OCI-LY1 (cell line): ENCODE measurements around the gene COL23A1.
"Not testable (repeated sequence)": the region's sequence is repeated elsewhere in the genome, so short reads cannot be mapped to it uniquely, and the experiment has no call there.

Experiments
- H2AFZ ChIP-seq: fragments of 200-600 bp; sonication (generic), shearing (Covaris generic); 2 replicates; pipeline ENCODE4 v1.6.0; 2014; ENCODE audit warnings: antibody characterized with exemption, mild to moderate bottlenecking, low read length
- H3F3A ChIP-seq: fragments of 200-600 bp; sonication (generic), shearing (Covaris generic); 2 replicates; pipeline ENCODE4 v1.6.0; 2014; ENCODE audit warnings: mild to moderate bottlenecking, antibody characterized with exemption, low read length, moderate library complexity; ENCODE audit not compliant: insufficient read depth
- H3K27ac ChIP-seq: fragments of 200-600 bp; sonication (generic); 2 replicates; pipeline ENCODE4 v1.5.1; 2014; ENCODE audit warnings: low read length, mixed run types, mild to moderate bottlenecking, low read depth; ENCODE audit not compliant: poor library complexity, severe bottlenecking
- H3K27me3 ChIP-seq: fragments of 200-600 bp; sonication (generic); 2 replicates; pipeline ENCODE4 v1.6.0; 2014; ENCODE audit warnings: antibody characterized with exemption, mild to moderate bottlenecking, low read length, moderate library complexity; ENCODE audit not compliant: insufficient read depth
- H3K36me3 ChIP-seq: fragments of 200-600 bp; sonication (generic); 2 replicates; pipeline ENCODE4 v1.6.1; 2014; ENCODE audit warnings: mild to moderate bottlenecking, antibody characterized with exemption, low read length, moderate library complexity, mixed read lengths; ENCODE audit not compliant: insufficient read depth
- H3K4me1 ChIP-seq: fragments of 200-600 bp; sonication (generic); 2 replicates; pipeline ENCODE4 v1.5.1; 2014; ENCODE audit warnings: mild to moderate bottlenecking, low read length, moderate library complexity; ENCODE audit not compliant: insufficient read depth, severe bottlenecking
- H3K4me2 ChIP-seq: fragments of 200-600 bp; sonication (generic), shearing (Covaris generic); 2 replicates; pipeline ENCODE4 v1.6.1; 2014; ENCODE audit warnings: low read length
- H3K4me3 ChIP-seq: fragments of 200-600 bp; sonication (generic); 2 replicates; pipeline ENCODE4 v1.5.1; 2014; ENCODE audit warnings: low read length, low read depth, mild to moderate bottlenecking, mixed read lengths; ENCODE audit not compliant: poor library complexity, severe bottlenecking
- H3K79me2 ChIP-seq: fragments of 200-600 bp; shearing (Covaris generic); 2 replicates; pipeline ENCODE4 v1.6.1; 2016; ENCODE audit warnings: mixed run types, low read length, mixed read lengths; ENCODE audit not compliant: insufficient read depth
- H3K9ac ChIP-seq: fragments of 200-600 bp; sonication (generic), shearing (Covaris generic); 2 replicates; pipeline ENCODE4 v1.6.1; 2014; ENCODE audit warnings: mild to moderate bottlenecking, low read length, mixed read lengths
- H3K9me2 ChIP-seq: fragments of 200-600 bp; sonication (generic), shearing (Covaris generic); 2 replicates; pipeline ENCODE4 v1.6.1; 2014; ENCODE audit warnings: low read depth, mild to moderate bottlenecking, low read length, mixed read lengths
- H3K9me3 ChIP-seq: fragments of 200-600 bp; shearing (Covaris generic); 2 replicates; pipeline ENCODE4 v1.6.1; 2014; ENCODE audit warnings: low read length, mixed read lengths
- H4K20me1 ChIP-seq: fragments of 200-600 bp; sonication (generic), shearing (Covaris generic); 2 replicates; pipeline ENCODE4 v1.6.0; 2016; ENCODE audit warnings: mild to moderate bottlenecking, low read length; ENCODE audit not compliant: insufficient read depth
- EZH2 ChIP-seq: fragments of 200-600 bp; sonication (generic), shearing (Covaris generic); IDR thresholded peaks from 2 replicates; pipeline ENCODE4 v1.8.0; 2017; ENCODE audit warnings: borderline replicate concordance, mixed run types, mild to moderate bottlenecking, antibody characterized with exemption, low read length, moderate library complexity, mixed read lengths
- TF ChIP-seq, protein P1 (sequence below): fragments of 200-600 bp; sonication (generic), shearing (Covaris generic); IDR thresholded peaks from 2 replicates; pipeline ENCODE4 v1.5.1; 2017; ENCODE audit warnings: mild to moderate bottlenecking, antibody characterized with exemption, low read length, moderate library complexity, mixed read lengths

COL23A1 gene

DNA sequence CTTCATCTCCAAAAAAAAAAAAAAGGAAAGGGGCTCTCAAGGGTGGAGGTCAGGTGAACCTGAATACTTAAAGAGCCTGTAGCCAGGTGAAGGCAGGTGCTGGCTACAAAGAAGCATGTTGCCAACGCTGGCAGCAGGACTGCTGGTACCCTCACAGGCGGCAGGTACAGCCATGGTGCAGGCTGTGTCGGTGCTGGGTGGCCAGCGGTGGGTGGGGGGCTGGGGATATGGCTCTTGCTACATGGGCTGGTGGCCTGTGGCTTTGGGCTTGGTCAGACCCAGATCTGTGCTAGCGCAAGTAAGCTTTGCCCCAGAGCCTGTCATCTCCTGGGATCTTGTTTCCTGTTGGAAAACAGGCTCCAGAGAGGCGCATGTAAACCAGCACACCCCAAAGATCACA lies 271.3 kb downstream of the COL23A1 start:
- Histone ChIP-seq H3K4me1 (no peaks in the 10 kb centered on the region), H2AFZ (no peak overlapping the region), H3K4me3 (no peak overlapping the region), H3K4me2 (no peak overlapping the region), H3F3A (no peaks in the 10 kb centered on the region), H3K9me3 (no peaks in the 10 kb centered on the region), H3K79me2 (no peaks in the 10 kb centered on the region), H3K27ac (no peak overlapping the region), H3K27me3 (no peaks in the 10 kb centered on the region; the same call in 1 of the 2 replicates), H3K9ac (no peak overlapping the region), H4K20me1 (no peaks in the 10 kb centered on the region), H3K36me3 (no peaks in the 10 kb centered on the region), H3K9me2 (no peaks in the 10 kb centered on the region)
- TF ChIP-seq, protein P1, sequence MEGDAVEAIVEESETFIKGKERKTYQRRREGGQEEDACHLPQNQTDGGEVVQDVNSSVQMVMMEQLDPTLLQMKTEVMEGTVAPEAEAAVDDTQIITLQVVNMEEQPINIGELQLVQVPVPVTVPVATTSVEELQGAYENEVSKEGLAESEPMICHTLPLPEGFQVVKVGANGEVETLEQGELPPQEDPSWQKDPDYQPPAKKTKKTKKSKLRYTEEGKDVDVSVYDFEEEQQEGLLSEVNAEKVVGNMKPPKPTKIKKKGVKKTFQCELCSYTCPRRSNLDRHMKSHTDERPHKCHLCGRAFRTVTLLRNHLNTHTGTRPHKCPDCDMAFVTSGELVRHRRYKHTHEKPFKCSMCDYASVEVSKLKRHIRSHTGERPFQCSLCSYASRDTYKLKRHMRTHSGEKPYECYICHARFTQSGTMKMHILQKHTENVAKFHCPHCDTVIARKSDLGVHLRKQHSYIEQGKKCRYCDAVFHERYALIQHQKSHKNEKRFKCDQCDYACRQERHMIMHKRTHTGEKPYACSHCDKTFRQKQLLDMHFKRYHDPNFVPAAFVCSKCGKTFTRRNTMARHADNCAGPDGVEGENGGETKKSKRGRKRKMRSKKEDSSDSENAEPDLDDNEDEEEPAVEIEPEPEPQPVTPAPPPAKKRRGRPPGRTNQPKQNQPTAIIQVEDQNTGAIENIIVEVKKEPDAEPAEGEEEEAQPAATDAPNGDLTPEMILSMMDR: no peak
- TF ChIP-seq EZH2: no peak

DNA sequence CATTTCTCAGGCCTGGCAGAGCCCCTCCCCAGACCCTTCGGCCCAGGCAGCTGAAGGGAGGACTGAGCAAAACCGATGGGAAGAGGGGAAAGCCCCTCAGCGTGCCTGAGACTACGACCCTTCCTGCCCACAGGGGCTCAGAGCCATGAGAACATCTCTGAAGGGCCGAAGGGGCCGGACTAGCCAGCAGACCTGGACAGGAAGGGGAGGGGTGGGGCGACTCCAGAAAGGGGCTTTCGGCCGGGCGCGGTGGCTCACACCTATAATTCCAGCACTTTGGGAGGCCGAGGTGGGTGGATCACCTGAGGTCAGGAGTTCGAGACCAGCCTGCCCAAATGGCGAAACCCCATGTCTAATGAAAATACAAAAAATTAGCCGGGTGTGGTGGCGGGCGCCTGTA lies 271.8 kb downstream of the COL23A1 start:
- Histone ChIP-seq H3K79me2 (no peaks in the 10 kb centered on the region), H3F3A (no peaks in the 10 kb centered on the region)
- TF ChIP-seq, protein P1: no peak
- TF ChIP-seq EZH2: no peak

DNA sequence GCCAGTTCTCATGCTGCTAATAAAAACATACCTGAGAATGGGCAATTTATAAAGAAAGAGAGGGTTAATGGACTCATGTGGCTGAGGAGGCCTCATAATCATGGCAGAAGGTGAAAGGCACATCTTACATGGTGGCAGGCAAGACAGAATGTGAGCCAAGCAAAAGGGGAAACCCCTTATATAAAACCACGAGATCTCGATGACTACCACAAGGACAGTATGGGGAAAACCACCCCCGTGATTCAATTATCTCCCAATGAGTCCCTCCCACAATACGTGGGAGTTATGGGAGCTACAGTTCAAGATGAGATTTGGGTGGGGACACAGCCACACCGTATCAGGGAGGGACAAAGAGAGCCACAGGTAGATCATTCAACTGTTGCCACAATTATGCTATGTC lies 272.5 kb downstream of the COL23A1 start:
- H3K4me2 ChIP-seq, H3K9me3 ChIP-seq, H3K36me3 ChIP-seq, H3K27ac ChIP-seq, H3K4me1 ChIP-seq, H2AFZ ChIP-seq, H3K4me3 ChIP-seq, H3K9me2 ChIP-seq, H3F3A ChIP-seq, H3K79me2 ChIP-seq, H3K9ac ChIP-seq, H4K20me1 ChIP-seq, H3K27me3 ChIP-seq: not testable (repeated sequence)

More for the DNA sequence above, 271.8 kb downstream of the COL23A1 start:
- no peaks in the 10 kb centered on the region for H3K4me1 ChIP-seq
- H3K9ac ChIP-seq: no peak overlapping the region
- no peak overlapping the region for H3K4me3 ChIP-seq
- no peaks in the 10 kb centered on the region; the same call in 1 of the 2 replicates for H3K27me3 ChIP-seq
- no peak overlapping the region for H3K4me2 ChIP-seq
- no peaks in the 10 kb centered on the region for H4K20me1 ChIP-seq
- H3K9me2 ChIP-seq: no peaks in the 10 kb centered on the region
- no peaks in the 10 kb centered on the region for H3K9me3 ChIP-seq
- H3K27ac ChIP-seq: no peak overlapping the region
- H2AFZ ChIP-seq: no peak overlapping the region
- H3K36me3 ChIP-seq: no peaks in the 10 kb centered on the region

DNA sequence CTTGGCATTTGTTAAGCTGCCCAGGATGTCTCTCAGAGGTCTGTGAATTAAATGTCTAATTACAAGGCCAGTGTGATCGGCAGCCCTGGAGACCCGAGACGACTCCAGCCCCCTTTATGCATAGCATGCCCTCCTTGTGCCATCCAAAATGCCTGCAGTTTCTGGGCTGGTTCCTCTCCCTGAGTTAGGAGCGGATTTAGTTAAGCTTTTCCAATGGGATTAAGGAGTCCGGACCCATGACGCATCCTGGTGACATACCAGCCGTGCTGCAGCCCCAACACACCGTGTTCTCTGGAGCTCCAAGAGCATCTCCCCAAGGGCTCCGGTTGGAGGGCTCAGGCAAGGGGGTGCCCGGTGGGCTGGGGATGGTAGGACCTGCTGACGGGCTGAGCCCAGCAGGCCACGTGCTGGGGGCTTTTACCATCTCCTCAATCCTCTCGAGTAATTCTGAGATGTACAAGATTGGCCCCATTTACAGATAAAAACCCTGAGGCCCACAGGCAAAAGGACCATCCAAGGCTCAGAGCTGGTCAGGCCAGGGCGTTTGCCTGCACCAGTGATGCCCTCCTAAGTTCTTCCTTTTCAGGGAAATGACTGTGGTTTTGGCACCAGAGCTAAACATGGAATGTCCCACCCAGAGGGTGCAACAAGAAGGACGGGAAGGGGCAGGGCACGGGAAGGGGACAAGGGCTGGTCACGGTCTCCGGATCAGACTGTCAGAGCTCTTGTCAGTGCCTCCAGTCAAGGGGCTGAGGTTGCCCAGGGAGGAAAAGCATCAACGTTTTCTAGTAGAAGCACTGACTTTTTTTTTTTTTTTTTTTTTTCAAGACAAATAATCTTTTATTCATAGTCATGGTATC lies 275.0 kb downstream of the COL23A1 start:
- Histone ChIP-seq H3K9ac (no peak overlapping the region), H3K36me3 (no peaks in the 10 kb centered on the region), H4K20me1 (no peaks in the 10 kb centered on the region), H3K4me1 (no peaks in the 10 kb centered on the region), H3K9me2 (no peaks in the 10 kb centered on the region), H3K4me2 (no peak overlapping the region), H3K4me3 (no peak overlapping the region), H3K9me3 (no peaks in the 10 kb centered on the region), H3K27me3 (no peaks in the 10 kb centered on the region; the same call in 1 of the 2 replicates), H2AFZ (no peak overlapping the region), H3F3A (no peaks in the 10 kb centered on the region), H3K27ac (no peak overlapping the region), H3K79me2 (no peaks in the 10 kb centered on the region)
- no peak for TF ChIP-seq EZH2
- TF ChIP-seq, protein P1: no peak
